ENCODE measurements around the gene CDK18.

The CDK18 gene

GRCh38 chr1:205561501-205562203 is 57.2 kb downstream of the CDK18 start:
- no peak for DNase-seq
- Histone ChIP-seq H3K27me3 (replicated peaks) (peaks cover 6% of the 10 kb centered on the region), H3K4me3 (ENCODE audit: low read depth, low read length) (no peak overlapping the region), H3K27ac (no peak overlapping the region), H3K36me3 (replicated peaks) (no peaks in the 10 kb centered on the region)
- in situ Hi-C loops (cut with HindIII; ENCODE audit: low pct_ligation_motif_present, low sequenced_read_pairs): no loop called here
- no peak for TF ChIP-seq CTCF (IDR thresholded peaks at IDR 0.05; ENCODE audit: low read depth, low read length, missing control alignments)

- in situ Hi-C loops (cut with HindIII; ENCODE audit: low pct_ligation_motif_present, low sequenced_read_pairs): no loop called here
- Histone ChIP-seq H3K4me3 (ENCODE audit: low read depth, low read length) (no peak overlapping the region), H3K27me3 (replicated peaks) (peaks cover 28% of the 10 kb centered on the region), H3K27ac (no peak overlapping the region), H3K36me3 (replicated peaks) (no peaks in the 10 kb centered on the region)
- DNase-seq: no peak
- TF ChIP-seq CTCF (IDR thresholded peaks at IDR 0.05; ENCODE audit: low read depth, low read length, missing control alignments): no peak
These were observed 59.5 kb downstream of the CDK18 start for GRCh38 chr1:205563927-205564441.

GRCh38 chr1:205565799-205566198 is 61.3 kb downstream of the CDK18 start:
- in situ Hi-C loops (cut with HindIII; ENCODE audit: low pct_ligation_motif_present, low sequenced_read_pairs): no loop called here
- no peak for DNase-seq
- Histone ChIP-seq H3K36me3 (replicated peaks) (no peaks in the 10 kb centered on the region), H3K27me3 (replicated peaks) (peaks cover 44% of the 10 kb centered on the region), H3K4me3 (ENCODE audit: low read depth, low read length) (no peak overlapping the region), H3K27ac (no peak overlapping the region)
- no peak for TF ChIP-seq CTCF (IDR thresholded peaks at IDR 0.05; ENCODE audit: low read depth, low read length, missing control alignments)

GRCh38 chr1:205567716-205568115 is 63.2 kb downstream of the CDK18 start:
- in situ Hi-C loops (cut with HindIII; ENCODE audit: low pct_ligation_motif_present, low sequenced_read_pairs): no loop called here
- peaks cover 59% of the 10 kb centered on the region for H3K27me3 ChIP-seq (replicated peaks)

GRCh38 chr1:205568135-205568468 is 63.6 kb downstream of the CDK18 start:
- no peak for DNase-seq
- Histone ChIP-seq H3K27ac (no peak overlapping the region), H3K36me3 (replicated peaks) (no peaks in the 10 kb centered on the region), H3K27me3 (replicated peaks) (peaks cover 60% of the 10 kb centered on the region), H3K4me3 (ENCODE audit: low read depth, low read length) (no peak overlapping the region)
- no peak for TF ChIP-seq CTCF (IDR thresholded peaks at IDR 0.05; ENCODE audit: low read depth, low read length, missing control alignments)
- in situ Hi-C loops (cut with HindIII; ENCODE audit: low pct_ligation_motif_present, low sequenced_read_pairs): no loop called here

More at GRCh38 chr1:205567716-205568115, 63.2 kb downstream of the CDK18 start:
- Histone ChIP-seq H3K36me3 (replicated peaks) (no peaks in the 10 kb centered on the region), H3K4me3 (ENCODE audit: low read depth, low read length) (no peak overlapping the region), H3K27ac (no peak overlapping the region)
- TF ChIP-seq CTCF (IDR thresholded peaks at IDR 0.05; ENCODE audit: low read depth, low read length, missing control alignments): no peak
- no peak for DNase-seq

Data from brain microvascular endothelial cell (primary cell).